SHP77 treated with DMSO at 0.1 percent for 48 hours (cell line): ENCODE results near the gene RIN3.

Experiments
- DNase-seq: peaks from one replicate; lab custom pipeline; 2025; lab: John Stamatoyannopoulos, UW

Gene RIN3

GRCh38 chr14:92555465-92556111, 42.0 kb downstream of the RIN3 start:
- DNase-seq, result no peak

- DNase-seq, result no peak
Observed at GRCh38 chr14:92556255-92556741, 42.7 kb downstream of the RIN3 start.

- DNase-seq, result no peak
Observed at GRCh38 chr14:92556863-92557543, 43.4 kb downstream of the RIN3 start.

- no peak for DNase-seq
Observed at GRCh38 chr14:92557544-92557912, 43.9 kb downstream of the RIN3 start.

GRCh38 chr14:92558319-92558718, 44.7 kb downstream of the RIN3 start:
- DNase-seq, result no peak

GRCh38 chr14:92559486-92559885, 45.9 kb downstream of the RIN3 start:
- DNase-seq, result no peak

- DNase-seq, result no peak
Observed at GRCh38 chr14:92560106-92560865, 46.7 kb downstream of the RIN3 start.

- no peak for DNase-seq
Observed at GRCh38 chr14:92561906-92562479, 48.4 kb downstream of the RIN3 start.

GRCh38 chr14:92563359-92563758, 49.8 kb downstream of the RIN3 start:
- DNase-seq, result no peak

GRCh38 chr14:92563765-92564285, 50.2 kb downstream of the RIN3 start:
- DNase-seq, result no peak

GRCh38 chr14:92564344-92565039, 50.9 kb downstream of the RIN3 start:
- DNase-seq, result no peak

- DNase-seq, result no peak
Observed at GRCh38 chr14:92565040-92565717, 51.6 kb downstream of the RIN3 start.

- DNase-seq, result no peak
Observed at GRCh38 chr14:92565718-92566115, 52.1 kb downstream of the RIN3 start.

GRCh38 chr14:92567173-92567725, 53.7 kb downstream of the RIN3 start:
- no peak for DNase-seq

- DNase-seq, result no peak
Observed at GRCh38 chr14:92568621-92569479, 55.3 kb downstream of the RIN3 start.

- no peak for DNase-seq
Observed at GRCh38 chr14:92570674-92571262, 57.2 kb downstream of the RIN3 start.

GRCh38 chr14:92572050-92572449, 58.5 kb downstream of the RIN3 start:
- DNase-seq, result no peak

GRCh38 chr14:92573761-92574498, 60.3 kb downstream of the RIN3 start:
- no peak for DNase-seq
